Activated naive CD4-positive, alpha-beta T cell treated with anti-CD3 and anti-CD28 coated beads, Interleukin-2, amount 50 U/mL, for 72 hours (primary cell): ENCODE measurements around the gene KCNMA1. TPM values are rescaled to one million over a fixed set of nuclear protein-coding genes. Genes with fewer than 3 reads are reported as not detected.

Experiments used
- ATAC-seq, 2 donors: fragments of 150-1000 bp; cut with Tn5 transposase; 2 replicates each; pipeline ENCODE4 v1.10.0; 2021; ENCODE audit warnings: mild to moderate bottlenecking in 2 of 2, moderate library complexity in 2 of 2
- DNase-seq, 2 donors: peaks; one replicate each; pipeline ENCODE4 v3.0.0; 2021 to 2022; ENCODE audit warnings: low spot score in 2 of 2
- H3K27ac Mint-ChIP-seq, 2 donors: one replicate each; pipeline ENCODE4 v1.8.0; 2022; ENCODE audit warnings: mild to moderate bottlenecking in 2 of 2, mixed read lengths in 2 of 2
- H3K36me3 Mint-ChIP-seq, 2 donors: one replicate each; pipeline ENCODE4 v1.8.0; 2022; ENCODE audit warnings: mixed read lengths in 2 of 2
- H3K9me3 Mint-ChIP-seq, 2 donors: one replicate each; pipeline ENCODE4 v1.8.0; 2022; ENCODE audit warnings: mixed read lengths in 2 of 2
- total RNA-seq, 2 donors: library from RNA; stranded (reverse); gene quantifications; one replicate each; pipeline ENCODE4 v1.2.3, GENCODE V29; 2022

Gene KCNMA1
- total RNA-seq, 2 donors from 2014 or later = not detected

DNA sequence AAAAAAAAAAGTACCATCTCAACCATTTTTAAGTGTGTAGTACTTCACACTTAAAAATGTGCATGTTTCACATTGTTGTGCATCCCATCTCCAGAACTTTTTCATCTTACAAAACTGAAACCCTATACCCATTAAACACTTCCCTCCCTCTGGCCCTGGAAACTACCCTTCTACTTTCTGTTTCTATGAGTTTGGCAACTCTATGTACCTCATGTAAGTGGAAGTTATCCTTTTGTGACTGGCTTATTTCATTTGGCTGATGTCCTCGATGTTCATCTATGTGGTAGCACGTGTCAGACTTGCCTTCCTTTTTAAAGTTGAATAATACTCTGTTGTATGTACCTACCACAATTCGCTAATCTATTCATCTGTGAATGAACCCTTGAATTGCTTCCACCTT lies 12.2 kb downstream of the KCNMA1 start:
- Mint-ChIP-seq H3K9me3 (no peaks in the 10 kb centered on the region), H3K36me3 (no peaks in the 10 kb centered on the region), H3K27ac (no peak overlapping the region)
- DNase-seq (no peak), ATAC-seq (no peak)

DNA sequence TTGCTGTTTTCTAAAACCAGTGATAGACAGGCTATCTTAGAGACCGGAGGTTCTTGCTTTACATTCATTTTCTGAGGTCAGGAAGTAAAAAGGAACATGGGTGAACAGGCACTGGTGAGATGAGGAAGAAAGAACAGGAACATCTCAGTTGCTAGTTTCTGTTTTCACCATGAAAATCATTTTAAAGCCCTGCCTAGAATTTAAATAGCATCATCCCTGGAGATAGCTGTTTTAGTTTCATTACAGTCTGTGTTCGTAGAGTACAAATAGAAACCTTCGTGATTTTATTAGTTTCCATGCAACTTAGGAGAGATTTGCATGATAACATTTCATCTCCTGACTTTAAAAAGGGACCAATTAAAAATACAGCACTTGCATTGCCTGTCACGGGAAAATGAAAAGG lies 14.7 kb downstream of the KCNMA1 start:
- ATAC-seq = no peak
- no peak for DNase-seq
- Mint-ChIP-seq H3K27ac (no peak overlapping the region), H3K9me3 (no peaks in the 10 kb centered on the region), H3K36me3 (no peaks in the 10 kb centered on the region)

DNA sequence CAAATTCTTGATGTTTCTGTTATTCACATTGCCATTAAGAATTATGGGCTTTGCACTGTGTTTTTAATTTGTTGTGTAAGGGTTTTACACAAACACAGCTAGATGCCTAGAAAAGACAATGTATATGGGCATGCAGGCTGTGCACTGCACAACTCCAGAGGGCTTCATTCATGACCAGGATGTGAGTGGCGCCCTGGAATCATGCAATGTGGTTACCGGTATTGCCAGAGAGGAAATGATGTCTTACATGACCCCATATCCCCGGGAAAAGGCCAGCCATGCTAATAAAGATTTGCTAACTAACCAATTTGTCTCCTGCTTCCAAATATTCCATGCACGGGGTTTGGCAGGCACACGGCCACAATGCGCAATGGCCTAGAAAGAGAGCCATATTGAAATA lies 16.9 kb downstream of the KCNMA1 start:
- DNase-seq (no peak), ATAC-seq (no peak)
- no peak overlapping the region for H3K27ac Mint-ChIP-seq
- no peaks in the 10 kb centered on the region for H3K9me3 Mint-ChIP-seq
- H3K36me3 Mint-ChIP-seq = no peaks in the 10 kb centered on the region

DNA sequence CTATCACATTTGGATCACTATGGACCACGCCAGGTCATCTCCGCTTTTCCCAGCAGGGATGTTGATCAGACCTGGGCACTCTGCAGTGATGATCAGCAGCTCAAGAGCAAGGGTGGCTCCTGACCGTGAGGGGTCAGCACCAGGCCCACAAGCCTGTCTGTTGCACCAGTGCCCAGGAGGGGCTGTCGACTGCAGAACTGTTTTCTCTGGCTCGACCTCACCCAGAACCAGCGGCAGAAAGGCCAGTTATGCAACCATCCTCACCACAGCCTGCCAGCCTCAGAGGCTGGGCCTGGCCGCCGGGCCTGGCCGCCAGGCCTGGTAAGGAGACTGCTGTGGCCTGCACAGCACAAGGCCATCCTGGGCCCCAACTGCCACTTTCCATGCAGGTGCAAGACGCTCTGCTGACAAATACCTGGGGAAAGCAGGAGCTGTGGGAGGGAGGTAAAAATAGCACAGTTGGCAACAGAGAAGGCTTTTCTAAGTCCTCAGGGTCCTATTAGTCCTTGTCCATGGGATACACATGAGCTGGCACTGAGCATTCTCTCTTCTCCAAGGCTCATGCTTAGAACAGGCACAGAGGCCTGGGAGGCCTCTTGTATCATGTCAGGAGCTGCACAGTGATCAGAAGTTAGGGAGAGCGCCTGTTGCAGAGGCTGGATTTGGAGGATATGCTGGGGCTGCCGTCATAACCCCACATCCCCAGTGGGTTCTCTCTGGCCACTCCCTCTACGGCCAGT lies 17.5 kb downstream of the KCNMA1 start:
- Mint-ChIP-seq H3K36me3 (no peaks in the 10 kb centered on the region), H3K9me3 (no peaks in the 10 kb centered on the region), H3K27ac (no peak overlapping the region)
- ATAC-seq (no peak), DNase-seq (no peak)

DNA sequence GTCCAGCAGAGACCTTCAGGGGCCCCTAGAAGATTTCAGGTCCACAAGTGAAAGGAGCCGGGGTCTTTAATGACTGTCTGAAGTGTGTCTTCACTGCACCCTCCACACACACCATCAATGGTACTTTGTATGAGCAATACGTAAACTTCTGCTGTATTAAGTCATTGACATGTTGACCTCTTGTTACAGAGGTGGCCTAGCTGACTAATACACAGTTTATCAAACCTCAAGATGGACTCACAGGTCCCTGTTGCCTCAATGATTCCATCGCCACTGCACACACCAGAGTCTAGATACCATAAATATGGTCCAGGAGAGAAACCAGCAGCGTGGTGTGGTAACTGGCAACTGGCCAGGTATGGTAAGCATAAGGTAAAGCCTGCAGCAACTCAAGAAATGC lies 19.5 kb downstream of the KCNMA1 start:
- H3K36me3 Mint-ChIP-seq = no peaks in the 10 kb centered on the region
- no peak for ATAC-seq
- H3K9me3 Mint-ChIP-seq = no peaks in the 10 kb centered on the region
- no peak overlapping the region for H3K27ac Mint-ChIP-seq
- no peak for DNase-seq

DNA sequence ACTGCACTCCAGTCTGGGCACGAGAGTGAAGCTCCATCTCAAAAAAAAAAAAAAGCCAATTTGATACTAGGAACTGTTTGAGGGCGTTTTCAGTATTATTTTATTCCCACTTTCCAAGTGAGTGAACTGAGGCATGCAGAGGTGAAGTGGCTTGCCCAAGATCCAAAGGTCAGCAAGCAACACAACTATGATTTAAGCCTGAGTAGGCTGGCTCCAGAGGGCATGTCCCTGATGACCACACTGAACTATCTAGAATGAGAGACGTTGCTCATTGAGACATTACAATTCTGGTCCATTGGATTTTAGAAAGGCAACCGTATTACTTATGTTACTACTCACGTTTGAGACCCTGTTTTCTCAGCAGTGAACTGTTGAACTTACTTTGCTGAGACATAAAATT lies 20.8 kb downstream of the KCNMA1 start:
- no peaks in the 10 kb centered on the region for H3K9me3 Mint-ChIP-seq
- DNase-seq = no peak
- H3K36me3 Mint-ChIP-seq = no peaks in the 10 kb centered on the region
- no peak for ATAC-seq
- H3K27ac Mint-ChIP-seq = no peak overlapping the region

DNA sequence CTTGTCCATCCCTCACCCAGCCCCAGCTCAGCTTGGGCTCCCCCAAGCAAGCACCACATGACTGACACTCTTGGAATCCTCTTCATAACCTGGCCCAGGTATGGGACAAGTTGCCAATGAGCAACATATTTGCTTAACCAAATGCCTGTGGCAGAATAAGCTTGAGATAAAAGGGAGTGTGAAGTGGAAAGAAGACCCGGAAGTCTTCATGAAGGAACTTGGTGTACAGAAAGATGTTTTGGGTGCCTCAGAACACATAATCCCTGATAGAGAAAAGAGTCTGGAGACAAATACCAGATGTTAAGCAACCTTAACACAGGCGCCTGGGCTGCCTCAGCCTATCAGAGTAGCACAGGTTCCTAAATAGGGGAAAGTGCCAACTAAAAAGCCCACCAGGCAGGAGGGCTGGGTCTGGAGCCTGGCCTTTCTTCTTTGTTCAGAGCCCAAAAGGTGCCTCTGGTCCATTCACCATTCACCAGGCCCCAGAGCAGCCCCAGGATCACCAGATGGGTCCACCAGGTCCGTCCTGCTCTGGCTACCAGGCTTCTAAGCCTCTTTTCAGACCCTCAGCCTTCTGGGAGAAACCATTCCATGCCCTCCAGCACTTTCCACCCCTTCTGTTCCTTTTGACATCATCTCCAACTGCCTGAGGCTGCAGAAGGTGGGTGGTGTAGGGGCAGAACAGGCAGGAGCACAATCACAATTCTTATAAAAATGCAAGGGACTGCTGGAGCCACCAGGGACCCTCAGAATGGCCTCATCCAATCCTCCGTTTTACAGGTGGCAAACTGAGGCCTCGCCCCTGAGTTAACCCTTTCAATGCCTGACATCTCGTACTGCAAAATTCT lies 22.6 kb downstream of the KCNMA1 start:
- ATAC-seq = no peak
- H3K9me3 Mint-ChIP-seq = no peaks in the 10 kb centered on the region
- no peak for DNase-seq

DNA sequence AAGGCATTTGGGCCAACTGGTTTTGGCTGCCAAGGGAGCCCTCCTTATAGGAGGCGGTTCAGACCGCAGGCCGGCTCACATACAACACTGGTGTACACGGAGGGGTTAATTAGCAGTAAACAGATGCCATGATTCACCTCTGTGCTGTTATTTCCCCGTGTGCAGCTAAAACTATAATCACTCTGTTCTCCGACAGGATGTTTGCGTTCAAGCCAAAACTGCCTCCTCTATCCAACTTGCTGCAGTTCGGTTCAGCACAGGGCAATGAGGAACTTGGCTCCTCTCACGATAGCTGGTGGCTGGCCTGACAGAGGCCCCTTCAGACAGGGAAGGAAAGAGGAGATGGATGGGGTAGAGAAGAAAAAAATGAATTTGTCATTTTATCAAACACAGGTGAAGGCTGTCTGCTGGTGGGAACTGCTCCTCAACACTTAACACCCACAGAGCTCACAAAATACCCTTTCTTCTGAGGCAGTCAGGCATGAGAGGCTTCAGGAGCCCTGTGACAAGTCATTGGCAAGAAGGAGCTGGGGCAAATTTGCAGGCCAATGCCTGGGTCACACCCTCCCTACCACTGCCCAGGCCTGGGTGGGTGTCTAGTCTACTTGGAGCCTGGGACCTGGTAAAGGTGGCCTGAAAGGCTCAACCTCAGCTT lies 24.0 kb downstream of the KCNMA1 start:
- Mint-ChIP-seq H3K27ac (no peak overlapping the region), H3K36me3 (no peaks in the 10 kb centered on the region), H3K9me3 (no peaks in the 10 kb centered on the region)
- ATAC-seq (no peak), DNase-seq (no peak)

More for the DNA sequence above, 22.6 kb downstream of the KCNMA1 start:
- H3K36me3 Mint-ChIP-seq = no peaks in the 10 kb centered on the region
- H3K27ac Mint-ChIP-seq = no peak overlapping the region

DNA sequence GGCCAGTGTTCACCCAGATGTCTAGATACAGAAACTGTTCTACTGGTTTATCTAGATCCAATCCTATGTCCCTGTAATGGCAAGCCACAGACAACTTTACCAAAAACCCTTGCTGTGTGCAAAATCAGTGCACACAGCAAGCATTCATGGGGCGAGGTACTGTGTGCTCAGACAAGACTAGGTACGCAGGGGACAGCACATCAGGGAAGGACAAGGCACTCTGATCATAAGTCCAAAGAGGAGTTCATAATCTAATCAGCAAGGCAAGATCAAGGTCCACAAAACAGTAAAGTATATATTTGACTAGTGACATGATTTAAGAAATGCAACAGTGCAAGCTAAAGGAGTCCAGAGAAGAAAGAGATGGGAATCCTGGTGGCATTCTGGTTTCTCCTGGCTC lies 25.9 kb downstream of the KCNMA1 start:
- no peak for ATAC-seq
- no peak overlapping the region for H3K27ac Mint-ChIP-seq
- no peaks in the 10 kb centered on the region for H3K9me3 Mint-ChIP-seq
- H3K36me3 Mint-ChIP-seq = no peaks in the 10 kb centered on the region
- DNase-seq = no peak

DNA sequence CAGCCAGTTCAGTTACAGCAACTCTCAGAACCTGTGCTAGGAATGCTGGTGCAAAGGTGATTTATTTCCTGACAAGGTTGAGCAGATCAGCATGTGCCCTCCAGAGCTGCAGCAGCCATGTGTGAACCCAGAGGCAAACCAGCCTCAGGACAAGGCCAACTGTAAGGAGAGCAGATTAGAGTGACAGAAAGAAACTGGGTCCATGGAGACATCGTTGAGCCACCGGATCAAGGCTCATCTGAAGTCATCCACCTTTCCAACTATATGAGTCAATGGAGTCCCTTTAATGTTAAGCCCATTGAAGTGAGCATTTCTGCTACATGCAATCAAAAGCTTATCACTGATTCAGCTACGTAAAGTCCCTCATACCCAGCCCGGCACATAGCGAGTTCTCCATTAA lies 26.4 kb downstream of the KCNMA1 start:
- Mint-ChIP-seq H3K36me3 (no peaks in the 10 kb centered on the region), H3K9me3 (no peaks in the 10 kb centered on the region), H3K27ac (no peak overlapping the region)
- ATAC-seq = no peak
- no peak for DNase-seq

DNA sequence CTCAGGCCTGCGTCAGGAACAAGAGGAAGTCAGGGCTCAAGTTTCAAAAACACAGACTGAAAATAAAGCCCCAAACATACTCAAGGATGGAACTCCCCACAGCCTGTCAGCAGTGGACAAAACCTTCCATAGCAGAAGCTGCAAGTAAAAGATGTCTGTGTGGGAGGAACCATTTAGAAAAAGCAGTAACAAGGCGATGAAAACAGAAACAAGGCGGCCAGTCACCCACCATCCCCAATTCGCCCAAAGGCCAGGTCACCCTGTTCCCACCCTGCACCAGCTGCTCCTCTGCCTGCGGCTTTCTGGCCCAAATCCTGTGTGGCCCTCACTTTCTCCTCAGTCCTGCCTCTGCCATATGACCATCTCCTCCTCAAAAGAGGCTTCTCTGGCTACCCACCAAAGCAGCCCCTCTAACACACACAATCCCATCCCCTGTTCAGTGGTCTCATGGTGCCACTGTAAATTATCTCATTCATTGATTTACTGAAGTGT lies 27.8 kb downstream of the KCNMA1 start:
- ATAC-seq (no peak), DNase-seq (no peak)
- H3K9me3 Mint-ChIP-seq = no peaks in the 10 kb centered on the region
- H3K27ac Mint-ChIP-seq = no peak overlapping the region
- H3K36me3 Mint-ChIP-seq = no peaks in the 10 kb centered on the region

DNA sequence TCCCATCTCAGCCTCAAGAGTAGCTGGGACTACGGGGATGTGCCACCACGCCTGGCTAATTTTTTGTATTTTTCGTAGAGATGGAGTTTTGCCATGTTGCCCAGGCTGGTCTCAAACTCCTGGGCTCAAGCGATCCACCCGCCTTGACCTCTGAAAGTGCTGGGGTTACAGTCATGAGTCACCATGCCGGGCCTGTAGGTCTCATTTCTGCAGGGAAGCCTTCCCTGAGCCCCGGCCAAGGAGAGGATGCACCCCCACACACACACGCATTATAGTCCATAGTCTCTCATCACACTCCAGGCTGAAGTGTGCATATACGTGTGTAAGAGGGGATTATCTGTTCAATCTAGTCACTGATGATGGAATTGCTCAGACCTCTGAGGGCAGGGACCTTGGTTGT lies 29.3 kb downstream of the KCNMA1 start:
- no peak for ATAC-seq
- no peak overlapping the region for H3K27ac Mint-ChIP-seq
- no peaks in the 10 kb centered on the region for H3K36me3 Mint-ChIP-seq
- DNase-seq = no peak
- no peaks in the 10 kb centered on the region for H3K9me3 Mint-ChIP-seq

DNA sequence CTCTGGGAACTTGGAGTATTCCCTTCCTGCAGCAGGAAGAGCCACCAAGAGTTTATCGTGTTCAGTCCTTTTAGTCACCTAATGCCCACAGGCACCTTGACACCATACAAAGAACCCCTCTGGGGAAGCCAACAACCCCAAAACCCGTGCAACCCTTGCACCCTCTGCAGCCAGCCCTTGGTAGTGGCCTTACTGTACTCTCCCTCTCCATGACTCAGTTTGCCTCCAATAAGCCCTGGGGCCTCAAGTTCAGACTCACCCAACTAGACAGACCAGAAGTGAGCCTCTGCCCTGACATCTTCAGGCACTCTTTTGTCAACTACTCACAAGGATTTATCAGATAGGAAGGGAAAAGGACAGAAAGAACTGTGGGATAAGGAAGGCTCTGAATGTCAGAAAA lies 30.9 kb downstream of the KCNMA1 start:
- no peak for DNase-seq
- Mint-ChIP-seq H3K27ac (no peak overlapping the region), H3K9me3 (no peaks in the 10 kb centered on the region), H3K36me3 (no peaks in the 10 kb centered on the region)
- ATAC-seq = no peak

DNA sequence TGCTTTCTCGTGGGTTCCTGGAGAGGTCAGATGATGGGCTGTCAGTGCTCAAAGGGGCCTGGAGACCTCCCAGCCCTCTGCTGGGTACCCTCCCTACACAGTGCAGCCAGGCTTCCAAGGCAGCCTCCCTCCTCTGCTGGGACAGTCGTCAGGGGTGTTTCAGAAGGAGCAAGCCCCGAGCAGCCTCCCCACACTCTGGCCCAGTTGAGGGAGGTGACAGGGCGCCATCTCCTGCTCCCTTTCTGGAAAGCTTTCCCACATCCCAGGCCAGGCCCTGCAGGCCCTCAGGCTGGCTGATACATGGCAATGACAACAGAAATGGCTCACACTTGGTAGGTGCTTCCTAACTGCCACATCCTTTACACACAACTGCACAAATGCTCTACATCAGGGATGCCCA lies 32.1 kb downstream of the KCNMA1 start:
- Mint-ChIP-seq H3K9me3 (no peaks in the 10 kb centered on the region), H3K36me3 (no peaks in the 10 kb centered on the region), H3K27ac (no peak overlapping the region)
- DNase-seq (no peak), ATAC-seq (no peak)

DNA sequence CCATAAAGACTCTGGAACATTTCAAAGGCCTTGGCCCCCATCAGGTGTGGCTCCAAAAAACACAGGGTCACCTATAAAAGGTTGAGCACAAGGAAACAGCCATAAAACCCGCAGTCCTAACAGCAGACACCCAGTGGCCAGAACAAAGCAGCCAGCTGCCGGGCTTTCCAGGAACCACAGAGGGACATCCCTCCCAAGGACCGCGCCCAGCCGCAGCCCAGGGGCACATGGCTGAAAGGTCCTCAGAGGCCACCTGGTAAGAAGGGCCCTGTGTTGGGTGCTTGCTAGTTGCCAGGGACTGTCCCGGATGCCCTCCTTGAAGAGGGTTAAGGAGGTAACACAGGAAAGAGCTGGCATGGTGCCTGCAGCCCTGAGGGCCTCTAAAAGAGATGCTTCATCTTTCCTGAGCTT lies 32.7 kb downstream of the KCNMA1 start:
- no peaks in the 10 kb centered on the region for H3K36me3 Mint-ChIP-seq
- DNase-seq = no peak
- no peaks in the 10 kb centered on the region for H3K9me3 Mint-ChIP-seq
- no peak for ATAC-seq
- no peak overlapping the region for H3K27ac Mint-ChIP-seq

DNA sequence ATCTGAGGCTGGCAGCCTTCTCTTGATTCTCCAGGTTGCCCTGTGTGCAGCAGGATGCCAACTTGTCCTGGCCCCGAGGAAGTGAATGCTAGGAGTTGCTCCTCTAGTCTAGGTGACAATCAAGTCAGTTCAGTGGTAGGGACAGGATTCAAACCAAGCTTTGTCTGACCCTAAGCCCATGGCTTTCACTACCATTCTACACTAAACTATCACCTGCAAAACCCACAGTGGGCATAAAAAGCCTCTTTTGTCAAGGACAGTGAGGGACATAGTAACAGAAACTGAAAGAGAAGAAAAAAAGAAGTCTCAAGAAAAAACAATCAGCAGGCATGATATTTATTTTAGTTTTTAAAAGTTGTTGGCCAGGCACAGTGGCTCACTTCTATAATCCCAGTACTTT lies 33.5 kb downstream of the KCNMA1 start:
- Mint-ChIP-seq H3K27ac (no peak overlapping the region), H3K36me3 (no peaks in the 10 kb centered on the region), H3K9me3 (no peaks in the 10 kb centered on the region)
- ATAC-seq (no peak), DNase-seq (no peak)

DNA sequence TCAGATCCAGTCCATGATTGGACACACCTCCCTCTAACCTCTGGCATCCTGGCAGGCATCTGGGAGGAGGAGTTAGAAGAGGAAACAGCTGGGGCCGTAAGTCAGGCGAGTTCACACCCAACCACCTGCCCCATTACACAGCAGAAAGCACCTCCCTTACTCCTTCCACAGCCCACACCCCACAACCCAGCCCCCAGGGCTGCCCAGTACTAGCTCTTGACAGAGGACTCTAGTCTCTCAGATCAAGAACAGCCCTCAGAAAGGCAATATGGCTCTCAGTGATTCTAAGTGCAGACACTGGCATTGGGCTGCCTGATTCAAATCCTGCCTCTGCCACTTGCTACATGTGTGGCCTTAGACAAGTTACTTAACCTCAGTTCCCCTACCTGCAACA lies 34.1 kb downstream of the KCNMA1 start:
- ATAC-seq (peak in 1 of 2 donors; percentile 20), DNase-seq (no peak)
- Mint-ChIP-seq H3K27ac (no peak overlapping the region), H3K36me3 (no peaks in the 10 kb centered on the region), H3K9me3 (no peaks in the 10 kb centered on the region)
